PC-3 (cell line): ENCODE data around the gene PYGO2.

Source experiments
- EZH2 ChIP-seq: fragments of 300-600 bp; sonication (generic); IDR thresholded peaks from one replicate; pipeline ENCODE4 v1.6.1; 2017; ENCODE audit warnings: antibody characterized with exemption, mild to moderate bottlenecking, low read length; ENCODE audit not compliant: unreplicated experiment
- EZH2phosphoT487 ChIP-seq: fragments of 300-600 bp; sonication (generic); IDR thresholded peaks from 2 replicates; pipeline ENCODE4 v1.6.1; 2018; ENCODE audit warnings: mild to moderate bottlenecking, antibody characterized with exemption, low read length, borderline replicate concordance
- TF ChIP-seq, protein P1 (sequence below): fragments of 300-600 bp; sonication (generic); conservative IDR thresholded peaks from 2 replicates; pipeline ENCODE4 v1.5.1; 2017; ENCODE audit warnings: antibody characterized with exemption, low read depth, mild to moderate bottlenecking, low read length

DNA sequence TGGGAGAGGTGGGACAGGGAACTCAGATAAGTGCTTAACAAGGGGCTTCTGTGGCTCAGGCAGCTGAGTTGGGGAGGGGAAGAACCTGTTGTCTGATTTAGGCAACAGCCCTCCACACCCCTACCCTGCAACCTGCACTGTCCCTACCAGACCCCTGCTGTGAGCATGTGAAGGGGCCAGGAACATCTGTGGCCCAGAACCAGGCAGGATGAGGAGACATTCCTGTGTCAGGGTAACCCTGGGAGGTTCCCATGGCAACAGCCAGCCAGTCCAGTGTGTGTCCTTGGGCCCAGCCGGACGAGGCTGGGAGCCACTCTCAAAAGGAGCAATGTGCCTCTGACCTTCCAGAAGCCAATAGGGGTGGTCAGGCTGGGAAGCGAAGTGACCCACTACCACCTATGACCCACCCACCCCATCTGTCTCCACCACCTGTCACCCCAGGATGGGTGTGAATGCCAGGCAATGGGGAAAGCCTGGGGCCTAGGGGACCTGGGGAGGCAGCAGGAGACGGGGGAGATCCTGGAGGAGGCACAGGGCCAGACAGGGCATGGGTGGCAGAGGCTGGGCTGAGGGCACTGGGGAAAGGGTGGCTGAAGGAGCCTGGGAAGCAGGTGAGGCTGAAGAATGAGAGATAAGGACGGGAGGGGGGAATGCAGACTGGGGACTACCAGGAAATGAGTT, 20.1 kb downstream of the PYGO2 start:
- TF ChIP-seq, protein P1, sequence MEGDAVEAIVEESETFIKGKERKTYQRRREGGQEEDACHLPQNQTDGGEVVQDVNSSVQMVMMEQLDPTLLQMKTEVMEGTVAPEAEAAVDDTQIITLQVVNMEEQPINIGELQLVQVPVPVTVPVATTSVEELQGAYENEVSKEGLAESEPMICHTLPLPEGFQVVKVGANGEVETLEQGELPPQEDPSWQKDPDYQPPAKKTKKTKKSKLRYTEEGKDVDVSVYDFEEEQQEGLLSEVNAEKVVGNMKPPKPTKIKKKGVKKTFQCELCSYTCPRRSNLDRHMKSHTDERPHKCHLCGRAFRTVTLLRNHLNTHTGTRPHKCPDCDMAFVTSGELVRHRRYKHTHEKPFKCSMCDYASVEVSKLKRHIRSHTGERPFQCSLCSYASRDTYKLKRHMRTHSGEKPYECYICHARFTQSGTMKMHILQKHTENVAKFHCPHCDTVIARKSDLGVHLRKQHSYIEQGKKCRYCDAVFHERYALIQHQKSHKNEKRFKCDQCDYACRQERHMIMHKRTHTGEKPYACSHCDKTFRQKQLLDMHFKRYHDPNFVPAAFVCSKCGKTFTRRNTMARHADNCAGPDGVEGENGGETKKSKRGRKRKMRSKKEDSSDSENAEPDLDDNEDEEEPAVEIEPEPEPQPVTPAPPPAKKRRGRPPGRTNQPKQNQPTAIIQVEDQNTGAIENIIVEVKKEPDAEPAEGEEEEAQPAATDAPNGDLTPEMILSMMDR, result no peak
- TF ChIP-seq EZH2 (no peak), EZH2phosphoT487 (no peak)
